GM13977 (cell line): ENCODE measurements around the gene PDLIM5.

Experiments used
- DNase-seq: peaks from one replicate; pipeline ENCODE4 v3.0.0; 2012; ENCODE audit warnings: low spot score
- CTCF ChIP-seq: IDR thresholded peaks from 2 replicates; pipeline ENCODE4 v1.5.1; 2012; ENCODE audit warnings: mild to moderate bottlenecking, control low read depth; ENCODE audit not compliant: insufficient read depth; ENCODE audit errors: extremely low read depth, missing control alignments
- in situ Hi-C: fragments of 300-500 bp; cut with MboI; formaldehyde crosslinking; loops from one replicate; pipeline ENCODE4 v1.12.0; 2022; ENCODE audit warnings: low sequenced_read_pairs, low pct_unique_long_range_greater_than_20kb, mixed read lengths, inconsistent platforms; ENCODE audit not compliant: unreplicated experiment

Gene PDLIM5

GRCh38 chr4:94448815-94449375 lies 2.8 kb upstream of the PDLIM5 start:
- no peak for DNase-seq
- TF ChIP-seq CTCF: no peak
- in situ Hi-C loops: no loop called here

GRCh38 chr4:94451051-94451694 lies 569 bp upstream of the PDLIM5 start:
- peak; percentile 15 for DNase-seq
- TF ChIP-seq CTCF: no peak
- in situ Hi-C loops: no loop called here

GRCh38 chr4:94452476-94453371 lies 982 bp downstream of the PDLIM5 start:
- in situ Hi-C loops: no loop called here
- peak; percentile 23 for DNase-seq

GRCh38 chr4:94453391-94453963 lies 1.7 kb downstream of the PDLIM5 start:
- no peak for TF ChIP-seq CTCF
- in situ Hi-C loops: no loop called here
- no peak for DNase-seq

More at GRCh38 chr4:94452476-94453371, 982 bp downstream of the PDLIM5 start:
- no peak for TF ChIP-seq CTCF

GRCh38 chr4:94454405-94454804 lies 2.7 kb downstream of the PDLIM5 start:
- TF ChIP-seq CTCF: no peak
- in situ Hi-C loops: no loop called here
- no peak for DNase-seq

GRCh38 chr4:94455081-94455480 lies 3.3 kb downstream of the PDLIM5 start:
- no peak for TF ChIP-seq CTCF
- no peak for DNase-seq
- in situ Hi-C loops: no loop called here
